ENCODE results near the gene DGKK.

DGKK gene

GRCh38 chrX:50452782-50453181 is 17.8 kb downstream of the DGKK start:
- H3K27ac ChIP-seq (replicated peaks): no peak overlapping the region
- DNase-seq (ENCODE audit: low read depth in 1 of 2, low spot score in 1 of 2): no peak
- H3K27me3 ChIP-seq (ENCODE audit: insufficient read depth, poor library complexity, severe bottlenecking): no peaks in the 10 kb centered on the region
- H3K4me3 ChIP-seq (replicated peaks; ENCODE audit: insufficient read depth, low read length): no peak overlapping the region
- no peak for TF ChIP-seq GABPA (IDR thresholded peaks at IDR 0.05; ENCODE audit: low read depth)
- no peak for TF ChIP-seq POLR2AphosphoS5 (IDR thresholded peaks at IDR 0.05; ENCODE audit: low read depth)
- TF ChIP-seq CTCF (IDR thresholded peaks at IDR 0.05; ENCODE audit: insufficient read depth, low read length): no peak
- TF ChIP-seq, protein P1, sequence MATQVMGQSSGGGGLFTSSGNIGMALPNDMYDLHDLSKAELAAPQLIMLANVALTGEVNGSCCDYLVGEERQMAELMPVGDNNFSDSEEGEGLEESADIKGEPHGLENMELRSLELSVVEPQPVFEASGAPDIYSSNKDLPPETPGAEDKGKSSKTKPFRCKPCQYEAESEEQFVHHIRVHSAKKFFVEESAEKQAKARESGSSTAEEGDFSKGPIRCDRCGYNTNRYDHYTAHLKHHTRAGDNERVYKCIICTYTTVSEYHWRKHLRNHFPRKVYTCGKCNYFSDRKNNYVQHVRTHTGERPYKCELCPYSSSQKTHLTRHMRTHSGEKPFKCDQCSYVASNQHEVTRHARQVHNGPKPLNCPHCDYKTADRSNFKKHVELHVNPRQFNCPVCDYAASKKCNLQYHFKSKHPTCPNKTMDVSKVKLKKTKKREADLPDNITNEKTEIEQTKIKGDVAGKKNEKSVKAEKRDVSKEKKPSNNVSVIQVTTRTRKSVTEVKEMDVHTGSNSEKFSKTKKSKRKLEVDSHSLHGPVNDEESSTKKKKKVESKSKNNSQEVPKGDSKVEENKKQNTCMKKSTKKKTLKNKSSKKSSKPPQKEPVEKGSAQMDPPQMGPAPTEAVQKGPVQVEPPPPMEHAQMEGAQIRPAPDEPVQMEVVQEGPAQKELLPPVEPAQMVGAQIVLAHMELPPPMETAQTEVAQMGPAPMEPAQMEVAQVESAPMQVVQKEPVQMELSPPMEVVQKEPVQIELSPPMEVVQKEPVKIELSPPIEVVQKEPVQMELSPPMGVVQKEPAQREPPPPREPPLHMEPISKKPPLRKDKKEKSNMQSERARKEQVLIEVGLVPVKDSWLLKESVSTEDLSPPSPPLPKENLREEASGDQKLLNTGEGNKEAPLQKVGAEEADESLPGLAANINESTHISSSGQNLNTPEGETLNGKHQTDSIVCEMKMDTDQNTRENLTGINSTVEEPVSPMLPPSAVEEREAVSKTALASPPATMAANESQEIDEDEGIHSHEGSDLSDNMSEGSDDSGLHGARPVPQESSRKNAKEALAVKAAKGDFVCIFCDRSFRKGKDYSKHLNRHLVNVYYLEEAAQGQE (IDR thresholded peaks at IDR 0.05; ENCODE audit: insufficient replicate concordance, low read depth): no peak
- TF ChIP-seq SPI1 (IDR thresholded peaks at IDR 0.05; ENCODE audit: borderline replicate concordance, low read depth): no peak

DNA sequence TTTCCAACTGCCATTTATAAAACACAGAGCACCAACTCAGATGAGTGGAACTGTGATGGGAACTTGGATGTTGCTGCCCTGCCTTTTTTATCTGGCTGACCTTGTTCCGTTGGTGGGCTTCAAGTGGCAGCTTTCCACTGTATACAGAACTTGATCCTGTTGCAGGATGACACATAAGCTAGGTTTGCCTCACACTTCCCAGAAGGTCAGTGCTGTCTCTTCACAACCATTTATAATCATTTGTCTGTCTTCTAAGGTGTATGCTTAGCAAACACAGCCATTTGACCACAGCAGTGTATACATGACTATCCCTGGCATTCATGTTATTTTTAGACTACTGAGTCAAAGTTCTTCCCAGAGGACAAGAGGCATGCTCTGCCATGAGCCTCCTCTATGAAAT is 20.3 kb downstream of the DGKK start:
- TF ChIP-seq GABPA (IDR thresholded peaks at IDR 0.05; ENCODE audit: low read depth): no peak
- TF ChIP-seq, protein P1 (IDR thresholded peaks at IDR 0.05; ENCODE audit: insufficient replicate concordance, low read depth): no peak
- no peak for TF ChIP-seq POLR2AphosphoS5 (IDR thresholded peaks at IDR 0.05; ENCODE audit: low read depth)
- no peak for TF ChIP-seq CTCF (IDR thresholded peaks at IDR 0.05; ENCODE audit: insufficient read depth, low read length)
- no peak for TF ChIP-seq SPI1 (IDR thresholded peaks at IDR 0.05; ENCODE audit: borderline replicate concordance, low read depth)

GRCh38 chrX:50448565-50448964 is 22.1 kb downstream of the DGKK start:
- H3K4me3 ChIP-seq (replicated peaks; ENCODE audit: insufficient read depth, low read length): no peak overlapping the region
- DNase-seq (ENCODE audit: low read depth in 1 of 2, low spot score in 1 of 2): peak; percentile 39 to 70
- H3K27ac ChIP-seq (replicated peaks): no peak overlapping the region
- no peaks in the 10 kb centered on the region for H3K27me3 ChIP-seq (ENCODE audit: insufficient read depth, poor library complexity, severe bottlenecking)
- TF ChIP-seq CTCF (IDR thresholded peaks at IDR 0.05; ENCODE audit: insufficient read depth, low read length) (peak; percentile 45), SPI1 (IDR thresholded peaks at IDR 0.05; ENCODE audit: borderline replicate concordance, low read depth) (peak; percentile 86), POLR2AphosphoS5 (IDR thresholded peaks at IDR 0.05; ENCODE audit: low read depth) (no peak)
- TF ChIP-seq, protein P1 (IDR thresholded peaks at IDR 0.05; ENCODE audit: insufficient replicate concordance, low read depth): no peak

More for the DNA sequence above, 20.3 kb downstream of the DGKK start:
- no peak overlapping the region for H3K4me3 ChIP-seq (replicated peaks; ENCODE audit: insufficient read depth, low read length)
- no peaks in the 10 kb centered on the region for H3K27me3 ChIP-seq (ENCODE audit: insufficient read depth, poor library complexity, severe bottlenecking)
- no peak overlapping the region for H3K27ac ChIP-seq (replicated peaks)
- DNase-seq (ENCODE audit: low read depth in 1 of 2, low spot score in 1 of 2): no peak

Data from HL-60 (cell line).